BLaER1 (cell line): Measurements from ENCODE around the gene AMFR.

ENCODE experiments used
- H3K27ac ChIP-seq: shearing (Covaris generic); formaldehyde crosslinking; 2 replicates; pipeline ENCODE4 v1.8.1; 2022
- H3K27me3 ChIP-seq: shearing (Covaris generic); formaldehyde crosslinking; 2 replicates; pipeline ENCODE4 v1.8.1; 2022
- H3K36me3 ChIP-seq: shearing (Covaris generic); formaldehyde crosslinking; 2 replicates; pipeline ENCODE4 v1.8.1; 2022
- H3K4me1 ChIP-seq: shearing (Covaris generic); formaldehyde crosslinking; 2 replicates; pipeline ENCODE4 v1.8.1; 2022
- H3K4me2 ChIP-seq: shearing (Covaris generic); formaldehyde crosslinking; 2 replicates; pipeline ENCODE4 v1.8.1; 2022
- H3K4me3 ChIP-seq: shearing (Covaris generic); formaldehyde crosslinking; 2 replicates; pipeline ENCODE4 v1.8.1; 2022
- H3K9ac ChIP-seq: shearing (Covaris generic); formaldehyde crosslinking; 2 replicates; pipeline ENCODE4 v1.8.1; 2022
- H3K9me3 ChIP-seq: shearing (Covaris generic); formaldehyde crosslinking; 2 replicates; pipeline ENCODE4 v1.8.1; 2022
- H4K20me1 ChIP-seq: shearing (Covaris generic); formaldehyde crosslinking; 2 replicates; pipeline ENCODE4 v1.8.1; 2022
- Cebpa-rat ChIP-seq: shearing (Covaris generic); IDR thresholded peaks from 2 replicates; pipeline ENCODE4 v1.8.1; 2022

The AMFR gene

GRCh38 chr16:56415875-56416274 lies 9.5 kb downstream of the AMFR start:
- peaks cover 12% of the 10 kb centered on the region; the same call in 1 of the 2 replicates for H3K4me1 ChIP-seq
- TF ChIP-seq Cebpa-rat: no peak
- H3K9ac ChIP-seq: no peak overlapping the region
- peaks cover 87% of the 10 kb centered on the region for H4K20me1 ChIP-seq
- no peaks in the 10 kb centered on the region for H3K27me3 ChIP-seq
- no peak overlapping the region for H3K4me3 ChIP-seq
- H3K27ac ChIP-seq: no peak overlapping the region
- peaks cover 34% of the 10 kb centered on the region for H3K36me3 ChIP-seq
- H3K4me2 ChIP-seq: 0 out of 2 replicates have a peak overlapping the region, but pooled peaks have one; percentile 4
- H3K9me3 ChIP-seq: no peaks in the 10 kb centered on the region

DNA sequence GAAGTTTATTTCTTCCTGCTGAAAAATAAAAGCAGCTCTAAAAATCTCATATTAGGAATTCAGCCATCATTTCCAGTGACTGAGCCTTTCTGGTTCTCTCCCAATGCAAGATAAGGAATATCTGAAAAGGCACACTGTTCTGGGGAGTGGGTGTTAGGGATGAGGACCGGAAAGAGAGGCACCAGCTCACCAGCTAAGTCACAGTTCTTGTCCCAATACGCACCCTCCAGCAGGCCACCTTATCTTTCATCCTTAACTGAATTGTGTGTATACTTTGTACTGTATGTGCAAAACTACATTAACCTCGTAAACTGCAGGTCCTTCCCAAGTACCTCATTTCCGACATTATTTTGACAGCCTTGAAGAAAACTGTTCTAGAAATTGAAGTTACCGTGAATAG lies 11.0 kb downstream of the AMFR start:
- no peak overlapping the region for H3K9ac ChIP-seq
- no peak overlapping the region for H3K4me2 ChIP-seq
- H3K27me3 ChIP-seq: no peaks in the 10 kb centered on the region
- H3K36me3 ChIP-seq: peaks cover 49% of the 10 kb centered on the region
- H3K4me3 ChIP-seq: no peak overlapping the region
- no peak overlapping the region for H3K27ac ChIP-seq
- H3K9me3 ChIP-seq: no peaks in the 10 kb centered on the region
- TF ChIP-seq Cebpa-rat: no peak
- H3K4me1 ChIP-seq: peaks cover 11% of the 10 kb centered on the region; the same call in 1 of the 2 replicates
- H4K20me1 ChIP-seq: peaks cover 81% of the 10 kb centered on the region

- no peaks in the 10 kb centered on the region for H3K27me3 ChIP-seq
- peaks cover 59% of the 10 kb centered on the region for H3K36me3 ChIP-seq
- no peak for TF ChIP-seq Cebpa-rat
- no peak overlapping the region for H3K9ac ChIP-seq
- no peaks in the 10 kb centered on the region for H3K9me3 ChIP-seq
- H3K4me1 ChIP-seq: peaks cover 11% of the 10 kb centered on the region; the same call in 1 of the 2 replicates
- H3K27ac ChIP-seq: no peak overlapping the region
- no peak overlapping the region for H3K4me2 ChIP-seq
- H4K20me1 ChIP-seq: peaks cover 71% of the 10 kb centered on the region
- no peak overlapping the region for H3K4me3 ChIP-seq
These were observed 12.0 kb downstream of the AMFR start for GRCh38 chr16:56413381-56413780.

GRCh38 chr16:56411624-56412023 lies 13.7 kb downstream of the AMFR start:
- Histone ChIP-seq H3K36me3 (peaks cover 71% of the 10 kb centered on the region), H3K4me3 (no peak overlapping the region), H3K27ac (no peak overlapping the region), H3K27me3 (no peaks in the 10 kb centered on the region), H3K9ac (no peak overlapping the region), H3K4me1 (peaks cover 11% of the 10 kb centered on the region; the same call in 1 of the 2 replicates), H3K9me3 (no peaks in the 10 kb centered on the region), H3K4me2 (no peak overlapping the region), H4K20me1 (peaks cover 54% of the 10 kb centered on the region)
- no peak for TF ChIP-seq Cebpa-rat

GRCh38 chr16:56411123-56411522 lies 14.2 kb downstream of the AMFR start:
- H3K4me2 ChIP-seq: no peak overlapping the region
- no peak overlapping the region for H3K27ac ChIP-seq
- no peaks in the 10 kb centered on the region for H3K27me3 ChIP-seq
- H3K9ac ChIP-seq: no peak overlapping the region
- peaks cover 7% of the 10 kb centered on the region; the same call in 1 of the 2 replicates for H3K4me1 ChIP-seq
- no peaks in the 10 kb centered on the region for H3K9me3 ChIP-seq
- TF ChIP-seq Cebpa-rat: no peak
- peaks cover 71% of the 10 kb centered on the region for H3K36me3 ChIP-seq
- no peak overlapping the region for H3K4me3 ChIP-seq
- peaks cover 49% of the 10 kb centered on the region for H4K20me1 ChIP-seq

DNA sequence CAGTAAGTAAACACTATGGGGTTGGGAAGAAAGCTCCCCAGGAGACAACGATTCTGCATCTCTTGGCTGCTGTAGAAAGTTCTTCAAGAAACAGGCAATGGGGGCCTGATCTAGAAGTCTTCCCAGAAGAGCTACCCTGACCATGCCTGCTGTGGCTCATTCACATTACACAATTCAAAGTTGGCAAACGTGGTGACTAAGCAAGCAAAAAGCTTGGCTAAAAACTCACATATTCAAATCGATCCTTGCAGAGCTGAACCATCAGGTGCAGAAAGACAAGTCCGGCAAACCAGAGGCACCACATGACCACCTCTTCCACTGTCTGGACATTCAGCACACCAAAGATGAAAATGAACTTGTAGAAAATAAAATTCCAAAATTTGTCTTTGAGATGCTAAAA lies 16.1 kb downstream of the AMFR start:
- H3K4me1 ChIP-seq: no peaks in the 10 kb centered on the region

DNA sequence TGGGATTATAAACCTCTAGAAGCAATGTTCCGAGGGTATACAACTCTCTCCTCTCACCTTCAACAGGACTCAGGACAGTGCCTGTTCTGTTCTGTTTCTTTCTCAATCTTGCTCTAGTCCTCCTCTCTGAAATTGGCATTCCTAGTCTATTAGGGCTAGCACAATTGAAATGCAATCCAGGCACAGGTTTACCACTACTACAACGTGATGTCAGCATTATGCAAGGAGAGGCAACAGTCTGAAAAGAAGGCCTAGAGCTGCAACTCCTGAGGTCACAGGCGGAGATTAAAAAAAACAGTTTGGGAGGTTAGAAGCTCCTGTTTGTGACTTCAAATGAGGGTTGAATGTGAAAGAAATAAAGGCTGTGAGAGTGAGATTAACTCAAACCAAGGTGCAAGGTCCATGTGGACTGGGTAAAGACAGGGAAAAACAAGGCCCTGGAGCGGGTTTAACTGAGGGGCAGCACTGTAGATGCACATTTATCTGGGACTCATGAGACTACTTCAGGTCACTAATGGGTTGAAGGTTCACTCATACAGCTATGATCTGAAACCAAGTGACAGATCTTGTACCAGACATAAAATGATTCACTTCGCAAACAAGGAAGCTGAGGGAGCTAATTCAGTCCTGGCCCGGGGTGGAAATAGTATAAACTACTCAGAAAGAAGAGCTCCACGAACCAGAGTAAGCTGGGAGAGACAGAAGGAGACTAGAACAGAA lies 16.8 kb downstream of the AMFR start:
- Histone ChIP-seq H3K27ac (no peak overlapping the region), H3K4me3 (no peak overlapping the region), H3K4me1 (no peaks in the 10 kb centered on the region), H3K4me2 (no peak overlapping the region), H3K9ac (no peak overlapping the region), H3K9me3 (no peaks in the 10 kb centered on the region), H3K36me3 (peaks cover 82% of the 10 kb centered on the region), H3K27me3 (no peaks in the 10 kb centered on the region), H4K20me1 (peaks cover 23% of the 10 kb centered on the region; the same call in 1 of the 2 replicates)
- TF ChIP-seq Cebpa-rat: no peak

More for the DNA sequence above, 16.1 kb downstream of the AMFR start:
- Histone ChIP-seq H3K27ac (no peak overlapping the region), H3K9ac (no peak overlapping the region), H3K4me2 (no peak overlapping the region), H4K20me1 (peaks cover 30% of the 10 kb centered on the region), H3K4me3 (no peak overlapping the region), H3K27me3 (no peaks in the 10 kb centered on the region), H3K9me3 (no peaks in the 10 kb centered on the region), H3K36me3 (peaks cover 78% of the 10 kb centered on the region)
- TF ChIP-seq Cebpa-rat: no peak

GRCh38 chr16:56405977-56406672 lies 19.2 kb downstream of the AMFR start:
- H3K36me3 ChIP-seq: peaks cover 79% of the 10 kb centered on the region
- TF ChIP-seq Cebpa-rat: no peak
- H4K20me1 ChIP-seq: peaks cover 10% of the 10 kb centered on the region; the same call in 1 of the 2 replicates
- H3K4me2 ChIP-seq: no peak overlapping the region
- no peak overlapping the region for H3K27ac ChIP-seq
- H3K4me3 ChIP-seq: no peak overlapping the region
- no peaks in the 10 kb centered on the region for H3K4me1 ChIP-seq
- no peaks in the 10 kb centered on the region for H3K27me3 ChIP-seq
- H3K9ac ChIP-seq: no peak overlapping the region
- no peaks in the 10 kb centered on the region for H3K9me3 ChIP-seq

GRCh38 chr16:56401482-56401881 lies 23.9 kb downstream of the AMFR start:
- H3K9ac ChIP-seq: no peak overlapping the region
- no peaks in the 10 kb centered on the region for H3K9me3 ChIP-seq
- H4K20me1 ChIP-seq: no peaks in the 10 kb centered on the region
- H3K27ac ChIP-seq: no peak overlapping the region
- no peak overlapping the region for H3K4me3 ChIP-seq
- no peaks in the 10 kb centered on the region for H3K4me1 ChIP-seq
- TF ChIP-seq Cebpa-rat: no peak
- no peaks in the 10 kb centered on the region for H3K27me3 ChIP-seq
- H3K36me3 ChIP-seq: peaks cover 66% of the 10 kb centered on the region
- no peak overlapping the region for H3K4me2 ChIP-seq

DNA sequence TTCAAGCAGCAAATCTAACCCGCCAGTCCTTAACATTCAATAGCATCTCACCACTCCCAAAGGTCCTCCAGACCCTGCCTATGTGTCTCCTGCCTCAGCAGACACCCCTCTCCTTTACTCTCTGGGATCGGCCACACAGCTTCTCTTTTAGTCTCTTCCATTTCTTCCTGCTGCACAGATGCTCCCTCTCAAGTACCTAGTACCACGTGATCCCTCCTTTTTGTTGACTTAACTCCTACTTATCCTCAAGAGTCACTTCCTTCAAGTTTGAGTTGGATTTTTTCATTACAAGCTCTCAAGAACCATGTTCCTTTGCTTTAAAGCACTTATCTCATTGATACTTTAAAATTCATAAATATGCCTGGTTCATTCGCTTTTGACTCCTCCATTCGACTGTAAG lies 24.9 kb downstream of the AMFR start:
- Histone ChIP-seq H3K4me1 (no peaks in the 10 kb centered on the region), H3K4me3 (no peak overlapping the region), H3K27me3 (no peaks in the 10 kb centered on the region), H3K36me3 (peaks cover 63% of the 10 kb centered on the region), H3K4me2 (no peak overlapping the region), H3K9ac (no peak overlapping the region), H3K27ac (no peak overlapping the region), H4K20me1 (no peaks in the 10 kb centered on the region), H3K9me3 (no peaks in the 10 kb centered on the region)
- TF ChIP-seq Cebpa-rat: no peak
